GM12864 (cell line): Measurements from ENCODE around the gene RNU6-9.

ENCODE experiments used
- DNase-seq: peaks from one replicate; pipeline ENCODE4 v3.0.0-alpha.2; 2011; ENCODE audit warnings: low read depth
- H3K4me3 ChIP-seq: 2 replicates; pipeline ENCODE4 v1.5.1; 2011; ENCODE audit warnings: mild to moderate bottlenecking, low read depth, low read length, control low read depth
- TF ChIP-seq, protein P1 (sequence below): IDR thresholded peaks from 2 replicates; pipeline ENCODE4 v1.5.1; 2011; ENCODE audit warnings: low read depth, mild to moderate bottlenecking, moderate library complexity, low read length, control low read depth, inconsistent platforms; ENCODE audit errors: missing control alignments

The RNU6-9 gene

DNA sequence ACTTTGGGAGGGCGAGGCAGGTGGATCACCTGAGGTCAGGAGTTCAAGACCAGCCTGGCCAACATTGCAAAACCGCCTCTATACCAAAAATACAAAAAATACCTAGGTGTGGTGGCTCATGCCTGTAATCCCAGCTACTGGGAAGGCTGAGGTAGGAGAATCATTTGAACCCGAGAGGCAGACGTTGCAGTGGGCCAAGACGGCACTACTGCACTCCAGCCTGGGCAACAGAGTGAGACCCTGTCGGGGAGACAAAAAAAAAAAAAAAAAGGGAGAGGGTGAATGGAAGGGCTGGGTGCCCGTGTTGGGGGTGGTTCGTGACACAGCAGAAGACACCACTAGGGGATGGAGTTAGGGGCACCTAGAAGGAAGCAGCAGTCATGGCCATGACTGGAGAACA is 23.0 kb upstream of the RNU6-9 start:
- no peak for DNase-seq
- no peak overlapping the region for H3K4me3 ChIP-seq
- TF ChIP-seq, protein P1, sequence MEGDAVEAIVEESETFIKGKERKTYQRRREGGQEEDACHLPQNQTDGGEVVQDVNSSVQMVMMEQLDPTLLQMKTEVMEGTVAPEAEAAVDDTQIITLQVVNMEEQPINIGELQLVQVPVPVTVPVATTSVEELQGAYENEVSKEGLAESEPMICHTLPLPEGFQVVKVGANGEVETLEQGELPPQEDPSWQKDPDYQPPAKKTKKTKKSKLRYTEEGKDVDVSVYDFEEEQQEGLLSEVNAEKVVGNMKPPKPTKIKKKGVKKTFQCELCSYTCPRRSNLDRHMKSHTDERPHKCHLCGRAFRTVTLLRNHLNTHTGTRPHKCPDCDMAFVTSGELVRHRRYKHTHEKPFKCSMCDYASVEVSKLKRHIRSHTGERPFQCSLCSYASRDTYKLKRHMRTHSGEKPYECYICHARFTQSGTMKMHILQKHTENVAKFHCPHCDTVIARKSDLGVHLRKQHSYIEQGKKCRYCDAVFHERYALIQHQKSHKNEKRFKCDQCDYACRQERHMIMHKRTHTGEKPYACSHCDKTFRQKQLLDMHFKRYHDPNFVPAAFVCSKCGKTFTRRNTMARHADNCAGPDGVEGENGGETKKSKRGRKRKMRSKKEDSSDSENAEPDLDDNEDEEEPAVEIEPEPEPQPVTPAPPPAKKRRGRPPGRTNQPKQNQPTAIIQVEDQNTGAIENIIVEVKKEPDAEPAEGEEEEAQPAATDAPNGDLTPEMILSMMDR: no peak

- TF ChIP-seq, protein P1: no peak
- DNase-seq: no peak
- H3K4me3 ChIP-seq: no peak overlapping the region
Observed at GRCh38 chr19:870963-871401, 22.3 kb upstream of the RNU6-9 start.

DNA sequence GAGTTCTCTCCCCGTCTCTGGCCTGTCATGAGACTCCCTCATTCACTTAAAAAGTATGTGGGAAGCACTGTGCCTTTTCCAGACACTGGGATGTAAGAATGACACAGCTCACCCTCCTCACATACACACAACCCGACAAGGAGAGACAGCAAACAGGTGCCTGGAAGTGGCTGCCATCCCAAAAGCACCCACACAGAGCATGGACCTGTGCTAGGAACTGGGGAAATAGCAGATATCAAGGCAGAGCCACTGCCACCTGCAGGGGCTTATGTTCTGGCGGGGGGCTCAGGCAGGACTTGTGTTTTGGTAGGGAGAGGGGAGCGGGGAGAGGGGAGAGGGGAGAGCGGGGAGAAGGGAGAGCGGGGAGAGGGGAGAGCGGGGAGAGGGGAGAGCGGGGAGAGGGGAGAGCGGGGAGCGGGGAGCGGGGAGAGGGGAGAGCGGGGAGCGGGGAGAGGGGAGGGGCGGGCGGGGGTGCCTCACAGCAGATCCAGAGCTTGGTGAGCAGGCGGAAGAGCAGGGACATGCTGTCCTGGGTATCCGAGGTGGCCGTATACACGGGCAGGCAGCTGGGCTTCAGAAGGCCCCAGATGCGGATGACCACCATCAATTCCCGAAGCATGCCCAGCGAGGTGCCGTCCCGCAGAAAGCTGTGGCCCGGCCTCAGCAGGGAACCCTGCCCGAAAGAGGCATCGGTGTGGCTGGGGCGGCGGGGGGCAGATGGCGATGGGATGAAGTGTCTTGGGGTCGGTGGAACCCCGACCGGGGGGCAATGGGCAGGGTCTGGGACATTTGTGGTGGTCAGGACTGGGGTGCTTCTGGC is 21.6 kb upstream of the RNU6-9 start:
- no peak overlapping the region for H3K4me3 ChIP-seq
- no peak for DNase-seq
- TF ChIP-seq, protein P1: no peak

DNA sequence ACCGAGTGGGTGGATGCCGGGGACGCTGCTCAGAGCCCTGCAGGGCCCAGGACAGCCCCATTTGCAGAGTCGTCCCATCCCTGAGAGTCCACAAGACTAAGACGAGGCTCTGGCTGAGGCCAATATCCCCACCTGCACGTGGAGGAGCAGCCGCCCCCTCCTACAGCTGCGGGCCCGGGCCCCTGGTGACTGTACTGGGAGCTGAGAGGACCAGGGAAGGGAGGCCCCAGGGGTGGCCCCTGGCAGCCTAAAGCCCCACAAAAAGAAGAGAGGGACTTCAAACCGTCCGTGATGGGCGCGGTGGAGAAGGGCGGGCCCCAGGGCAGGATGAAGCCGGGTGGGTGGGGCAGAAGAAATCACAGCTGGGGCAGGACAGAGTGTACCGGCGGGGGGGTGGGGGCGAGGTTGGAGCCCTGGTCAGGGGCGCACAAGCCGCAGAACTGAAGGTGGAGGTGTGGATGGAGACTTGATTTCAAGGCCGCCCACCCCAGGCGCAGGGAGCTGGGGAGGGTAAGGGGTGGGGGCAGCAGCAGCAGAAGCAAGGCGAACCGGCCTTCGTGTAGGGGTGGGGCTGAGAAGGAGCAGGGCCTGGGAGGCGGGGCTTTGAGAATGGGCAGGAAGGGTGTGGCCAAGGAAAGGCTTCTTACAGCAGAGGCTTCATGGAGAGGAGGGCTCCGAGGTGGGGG is 20.9 kb upstream of the RNU6-9 start:
- TF ChIP-seq, protein P1: no peak
- peak; percentile 81 for DNase-seq

DNA sequence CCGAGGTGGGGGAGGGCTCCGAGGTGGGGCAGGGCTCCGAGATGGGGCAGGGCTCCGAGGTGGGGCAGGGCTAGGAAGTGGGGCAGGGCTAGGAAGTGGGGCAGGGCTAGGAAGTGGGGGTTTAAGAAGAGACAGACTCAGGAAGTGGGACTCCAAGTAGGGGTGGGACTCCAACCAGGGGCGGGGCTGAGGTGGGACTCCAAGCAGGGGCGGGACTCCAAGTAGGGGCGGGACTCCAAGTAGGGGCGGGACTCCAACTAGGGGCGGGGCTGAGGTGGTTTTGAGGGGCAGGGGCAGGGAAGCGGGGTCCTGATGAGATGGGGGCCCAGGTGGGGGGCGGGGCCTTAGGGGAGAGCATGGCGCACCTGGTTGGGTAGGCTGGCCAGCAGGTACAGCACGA is 20.2 kb upstream of the RNU6-9 start:
- DNase-seq: peak; percentile 77
- TF ChIP-seq, protein P1: no peak

More for the DNA sequence above, 20.9 kb upstream of the RNU6-9 start:
- H3K4me3 ChIP-seq: no peak overlapping the region

GRCh38 chr19:873561-874041 is 19.7 kb upstream of the RNU6-9 start:
- TF ChIP-seq, protein P1: no peak
- H3K4me3 ChIP-seq: no peak overlapping the region

More for the DNA sequence above, 20.2 kb upstream of the RNU6-9 start:
- H3K4me3 ChIP-seq: no peak overlapping the region

More at GRCh38 chr19:873561-874041, 19.7 kb upstream of the RNU6-9 start:
- DNase-seq: no peak
